H1 (cell line): ENCODE measurements around the gene PUS3. TPM values are rescaled to one million over a fixed set of nuclear protein-coding genes. Genes with fewer than 3 reads are reported as not detected.
A peak's percentile ranks its signal among the peaks of the same experiment; 100 is the strongest.

ENCODE experiments used
- CTCF ChIA-PET: fragments of 300-600 bp; sonication (Branson Sonifier 250); formaldehyde crosslinking; loops from one replicate; lab custom pipeline; 2021; ENCODE audit not compliant: partially characterized antibody; lab: Charles Lee
- POLR2A ChIA-PET: fragments of 300-600 bp; sonication (Branson Sonifier 250); formaldehyde crosslinking; loops from one replicate; lab custom pipeline; 2021; ENCODE audit warnings: inconsistent platforms; ENCODE audit not compliant: partially characterized antibody; lab: Charles Lee
- DNase-seq, 2 experiments: peaks; one replicate each; pipeline versions ENCODE4 v3.0.0 to v3.0.0-alpha.2; 2010 to 2022; ENCODE audit warnings: low spot score in 2 of 2, low read depth in 1 of 2, mixed read lengths in 1 of 2
- FAIRE-seq: peaks from 2 replicates; lab custom pipeline; 2011; peaks lifted over from hg19 to GRCh38; lab: Jason Lieb, UNC
- H2AFZ ChIP-seq: 2 replicates; pipeline ENCODE4 v1.8.1; 2012; ENCODE audit warnings: low read length, inconsistent platforms
- H2AK5ac ChIP-seq: 2 replicates; pipeline ENCODE4 v1.6.1; 2013; ENCODE audit warnings: low read depth, low read length
- H2BK120ac ChIP-seq: replicated peaks from 2 replicates; pipeline ENCODE3; 2013; ENCODE audit warnings: low read depth, low read length, inconsistent platforms
- H2BK12ac ChIP-seq: 2 replicates; pipeline ENCODE4 v1.6.1; 2013; ENCODE audit warnings: low read depth, low read length
- H2BK15ac ChIP-seq: 2 replicates; pipeline ENCODE4 v1.6.1; 2013; ENCODE audit warnings: low read length
- H2BK20ac ChIP-seq: 2 replicates; pipeline ENCODE4 v1.6.1; 2013; ENCODE audit warnings: low read length
- H2BK5ac ChIP-seq: 2 replicates; pipeline ENCODE4 v1.6.1; 2013; ENCODE audit warnings: low read depth, low read length
- H3K14ac ChIP-seq: 2 replicates; pipeline ENCODE4 v1.6.1; 2013; ENCODE audit warnings: inconsistent platforms; ENCODE audit not compliant: insufficient read length
- H3K18ac ChIP-seq: 2 replicates; pipeline ENCODE4 v1.6.1; 2013; ENCODE audit warnings: low read length; ENCODE audit errors: extremely low read depth
- H3K23ac ChIP-seq: 2 replicates; pipeline ENCODE4 v1.6.1; 2013; ENCODE audit warnings: inconsistent platforms; ENCODE audit not compliant: insufficient read length
- H3K23me2 ChIP-seq: 2 replicates; pipeline ENCODE4 v1.6.1; 2013; ENCODE audit warnings: low read depth, low read length
- H3K27ac ChIP-seq: 2 replicates; pipeline ENCODE4 v1.6.1; 2011; ENCODE audit warnings: low read depth, low read length, inconsistent platforms
- H3K27me3 ChIP-seq, 4 experiments: replicated peaks in 1 of 4; 1 replicate in 1 of 4; 2 replicates in 3 of 4; pipeline versions ENCODE4 v1.6.1 to v1.8.1; 2011 to 2013; ENCODE audit warnings: low read length in 3 of 4, mild to moderate bottlenecking in 3 of 4, inconsistent platforms in 2 of 4, mixed read lengths in 2 of 4, moderate library complexity in 1 of 4; ENCODE audit not compliant: control insufficient read depth in 3 of 4, insufficient read depth in 3 of 4; ENCODE audit errors: extremely low read depth in 1 of 4
- H3K36me3 ChIP-seq, 4 experiments: 2 replicates each; pipeline versions ENCODE4 v1.6.1 to v1.8.1; 2011 to 2013; ENCODE audit warnings: mild to moderate bottlenecking in 4 of 4, low read length in 3 of 4, moderate library complexity in 2 of 4, control low read depth in 1 of 4, inconsistent platforms in 1 of 4; ENCODE audit not compliant: insufficient read depth in 4 of 4, control insufficient read depth in 2 of 4
- H3K4ac ChIP-seq: replicated peaks from 2 replicates; pipeline ENCODE3; 2013; ENCODE audit warnings: low read length, low read depth, mixed read lengths, inconsistent platforms; ENCODE audit not compliant: insufficient read length
- H3K4me1 ChIP-seq, 4 experiments: replicated peaks in 1 of 4; 1 replicate in 1 of 4; 2 replicates in 3 of 4; pipeline versions ENCODE4 v1.6.1 to v1.8.1; 2011 to 2013; ENCODE audit warnings: low read length in 3 of 4, inconsistent platforms in 2 of 4, mixed read lengths in 1 of 4; ENCODE audit not compliant: insufficient read depth in 4 of 4, control insufficient read depth in 3 of 4
- H3K4me2 ChIP-seq, 2 experiments: 2 replicates each; pipeline versions ENCODE4 v1.6.1 to v1.8.1; 2011 to 2013; ENCODE audit warnings: low read depth in 2 of 2, low read length in 2 of 2, control low read depth in 1 of 2, inconsistent platforms in 1 of 2, mild to moderate bottlenecking in 1 of 2; ENCODE audit not compliant: insufficient read depth in 1 of 2
- H3K4me3 ChIP-seq, 4 experiments: fragments of 200-600, 300-600 bp in 1 of 4; sonication (generic), shearing (Covaris generic), sonication (Bioruptor Twin) in 1 of 4; 2 replicates each; pipeline versions ENCODE4 v1.5.1 to v1.8.1; 2011 to 2016; ENCODE audit warnings: low read length in 4 of 4, low read depth in 3 of 4, control low read depth in 2 of 4, inconsistent platforms in 2 of 4, mild to moderate bottlenecking in 2 of 4, mixed read lengths in 1 of 4, moderate library complexity in 1 of 4; ENCODE audit not compliant: insufficient read depth in 2 of 4; ENCODE audit errors: extremely low read depth in 1 of 4
- H3K56ac ChIP-seq: replicated peaks from 2 replicates; pipeline ENCODE3; 2013; ENCODE audit warnings: low read depth, mild to moderate bottlenecking, mixed read lengths, low read length, inconsistent platforms; ENCODE audit not compliant: insufficient read length
- H3K79me1 ChIP-seq: 2 replicates; pipeline ENCODE4 v1.6.1; 2013; ENCODE audit warnings: low read depth, low read length, control low read depth
- H3K79me2 ChIP-seq, 2 experiments: 2 replicates each; pipeline versions ENCODE4 v1.6.1 to v1.8.1; 2012 to 2013; ENCODE audit warnings: low read length in 2 of 2, mild to moderate bottlenecking in 2 of 2, inconsistent platforms in 1 of 2; ENCODE audit not compliant: insufficient read depth in 2 of 2, control insufficient read depth in 1 of 2
- H3K9ac ChIP-seq, 4 experiments: replicated peaks in 1 of 4; 1 replicate in 1 of 4; 2 replicates in 3 of 4; pipeline versions ENCODE4 v1.6.1 to v1.8.1; 2011 to 2013; ENCODE audit warnings: low read depth in 3 of 4, low read length in 3 of 4, control low read depth in 2 of 4, mild to moderate bottlenecking in 2 of 4, moderate library complexity in 2 of 4, inconsistent platforms in 1 of 4; ENCODE audit errors: extremely low read depth in 1 of 4
- H3K9me3 ChIP-seq, 2 experiments: 2 replicates each; pipeline versions ENCODE4 v1.6.1 to v1.8.1; 2012 to 2013; ENCODE audit warnings: mild to moderate bottlenecking in 2 of 2, moderate library complexity in 2 of 2, control low read depth in 1 of 2, inconsistent platforms in 1 of 2, low read depth in 1 of 2, low read length in 1 of 2, mixed read lengths in 1 of 2; ENCODE audit not compliant: insufficient read depth in 2 of 2
- H4K20me1 ChIP-seq, 2 experiments: replicated peaks in 1 of 2; 2 replicates each; pipeline versions ENCODE3 to v1.8.1; 2011 to 2013; ENCODE audit warnings: inconsistent platforms in 2 of 2, low read length in 2 of 2, mild to moderate bottlenecking in 1 of 2; ENCODE audit not compliant: insufficient read depth in 2 of 2, control insufficient read depth in 1 of 2
- H4K5ac ChIP-seq: 2 replicates; pipeline ENCODE4 v1.6.1; 2013; ENCODE audit warnings: low read length, low read depth, mixed read lengths, inconsistent platforms; ENCODE audit not compliant: insufficient read length
- H4K8ac ChIP-seq: 2 replicates; pipeline ENCODE4 v1.8.0; 2013; ENCODE audit warnings: mild to moderate bottlenecking, moderate library complexity, low read length, inconsistent platforms; ENCODE audit not compliant: insufficient read depth; ENCODE audit errors: extremely low read depth
- H4K91ac ChIP-seq: replicated peaks from 2 replicates; pipeline ENCODE3; 2013; ENCODE audit warnings: low read length, mixed read lengths, inconsistent platforms; ENCODE audit not compliant: insufficient read length
- ASH2L ChIP-seq: fragments of 200-600, 300-600 bp; sonication (generic); IDR thresholded peaks from one replicate; pipeline ENCODE4 v1.7.1; 2017; ENCODE audit warnings: low read length
- ATF3 ChIP-seq: IDR thresholded peaks from 2 replicates; pipeline ENCODE4 v1.6.1; 2011; ENCODE audit warnings: low read depth, mild to moderate bottlenecking, low read length; ENCODE audit not compliant: insufficient read depth
- CEBPB ChIP-seq: IDR thresholded peaks from 2 replicates; pipeline ENCODE4 v1.6.1; 2012; ENCODE audit warnings: low read depth, low read length
- EP300 ChIP-seq, 2 experiments: IDR thresholded peaks; 1 replicate in 1 of 2; 2 replicates in 1 of 2; pipeline ENCODE4 v1.6.1; 2011 to 2012; ENCODE audit warnings: low read depth in 2 of 2, low read length in 2 of 2, mild to moderate bottlenecking in 2 of 2, borderline replicate concordance in 1 of 2, inconsistent platforms in 1 of 2, moderate library complexity in 1 of 2
- GTF2F1 ChIP-seq: IDR thresholded peaks from 2 replicates; pipeline ENCODE4 v1.6.1; 2012; ENCODE audit warnings: low read depth, low read length, improper control_type of control experiment, borderline replicate concordance
- POLR2A ChIP-seq, 2 experiments: IDR thresholded peaks; 1 replicate in 1 of 2; 2 replicates in 1 of 2; pipeline ENCODE4 v1.6.1; 2011; ENCODE audit warnings: low read depth in 2 of 2, low read length in 2 of 2, mild to moderate bottlenecking in 2 of 2; ENCODE audit errors: control extremely low read depth in 1 of 2
- RAD21 ChIP-seq, 2 experiments: IDR thresholded peaks in 1 of 2; conservative IDR thresholded peaks in 1 of 2; 2 replicates each; pipeline ENCODE4 v1.6.1; 2011; ENCODE audit warnings: low read depth in 2 of 2, low read length in 2 of 2, improper control_type of control experiment in 1 of 2, inconsistent platforms in 1 of 2, mild to moderate bottlenecking in 1 of 2, moderate library complexity in 1 of 2
- SP1 ChIP-seq: IDR thresholded peaks from 2 replicates; pipeline ENCODE4 v1.6.1; 2011; ENCODE audit warnings: low read depth, low read length
- SUZ12 ChIP-seq: fragments of 200-600 bp; sonication (generic); IDR thresholded peaks from 2 replicates; pipeline ENCODE4 v1.6.1; 2012; ENCODE audit warnings: mild to moderate bottlenecking, inconsistent platforms, low read length, moderate library complexity, mixed read lengths
- USF2 ChIP-seq: IDR thresholded peaks from 2 replicates; pipeline ENCODE4 v1.6.1; 2011; ENCODE audit warnings: low read length, improper control_type of control experiment
- WGBS, 2 experiments: shearing (Covaris generic) in 1 of 2; methylation state at CpG; one replicate each; pipeline versions ENCODE4 v1.1.6 to v1.1.7; 2013 to 2015; ENCODE audit warnings: low lambda C conversion rate in 2 of 2, mixed read lengths in 2 of 2, inconsistent platforms in 1 of 2, low coverage in 1 of 2, missing lambda C conversion rate in 1 of 2; ENCODE audit not compliant: insufficient replicate concordance in 2 of 2, insufficient coverage in 1 of 2, insufficient read length in 1 of 2; ENCODE audit errors: extremely low coverage in 1 of 2, missing lambda C conversion rate in 1 of 2; 5-methylcytosine and 5-hydroxymethylcytosine counted together
- polyA plus RNA-seq, 7 experiments: library from polyadenylated mRNA; depleted of rRNA in 3 of 7; stranded (reverse) in 5 of 7; unstranded in 2 of 7; fragments of >200 nt in 5 of 7; fragments of 200-250 nt in 2 of 7; gene quantifications; 1 replicate in 5 of 7; 2 replicates in 1 of 7; 4 replicates in 1 of 7; pipeline versions ENCODE4 v1.2.1 to v1.2.3, GENCODE V29; 2011 to 2013; ENCODE audit warnings: missing spikeins in 2 of 7, mixed read lengths in 2 of 7
- total RNA-seq: library from RNA; stranded (reverse); fragmentation: NEBNext Ultra II Directional; extraction: Animal tissue kit (Norgen Biotek cat#: 25700); gene quantifications from 2 replicates; pipeline ENCODE4 v1.2.1, GENCODE V29; 2021

Gene PUS3
- total and polyA plus RNA-seq, 2 of the 8 experiments (the other 6 are each of a cell fraction or from before 2014, with no cell fraction given) = 8.7 to 22.6 TPM

- Histone ChIP-seq H4K20me1 (no peaks in the 10 kb centered on the region), H2BK20ac (no peak overlapping the region), H2AFZ (no peak overlapping the region), H4K8ac (no peak overlapping the region), H3K4me3 (no peak overlapping the region), H2BK5ac (no peak overlapping the region), H3K9me3 (no peaks in the 10 kb centered on the region), H4K5ac (no peak overlapping the region), H3K36me3 (no peaks in the 10 kb centered on the region), H3K79me1 (no peaks in the 10 kb centered on the region), H3K23me2 (no peaks in the 10 kb centered on the region), H3K27me3 (no peaks in the 10 kb centered on the region), H3K79me2 (no peaks in the 10 kb centered on the region), H3K4ac (no peak overlapping the region), H3K14ac (no peak overlapping the region), H4K91ac (no peak overlapping the region), H2AK5ac (no peak overlapping the region), H3K56ac (no peak overlapping the region), H3K9ac (no peak overlapping the region), H2BK15ac (no peak overlapping the region), H3K18ac (no peak overlapping the region), H3K23ac (no peak overlapping the region), H3K4me2 (no peak overlapping the region), H2BK12ac (no peak overlapping the region), H2BK120ac (no peak overlapping the region), H3K27ac (no peak overlapping the region), H3K4me1 (peaks cover 0 to 2% (median 0%) of the 10 kb centered on the region in 4 experiments; a peak in 3 of 7 replicates)
- 93% methylated on average over 21 of the region's 24 CpGs; no CpG with 5 or more reads in 1 of the 2 experiments for WGBS, 2 experiments
- DNase-seq = peak in 1 of 2 experiments; percentile 38
- no peak for FAIRE-seq
- ChIA-PET CTCF (interaction anchor here (0.6 kb wide), 1 partner anchor 247 kb away, joined by 3 read pairs; no protein-coding TSS in a partner anchor), POLR2A (interaction anchor here (0.6 to 0.9 kb wide), 2 partner anchors 9 to 41 kb away, joined by 3 read pairs; no protein-coding TSS in a partner anchor)
- TF ChIP-seq USF2 (no peak), POLR2A (IDR thresholded peaks at IDR 0.05; ENCODE audit: control extremely low read depth in 1 of 2, low read depth in 2 of 2, low read length in 2 of 2) (no peak), GTF2F1 (no peak), ASH2L (no peak), ATF3 (no peak), CEBPB (no peak), SP1 (no peak), SUZ12 (no peak), RAD21 (IDR thresholded peaks at IDR 0.05 in 1 of 2, conservative IDR thresholded peaks at IDR 0.05 in 1 of 2; ENCODE audit: low read depth in 2 of 2, low read length in 2 of 2) (no peak), EP300 (IDR thresholded peaks at IDR 0.05; ENCODE audit: borderline replicate concordance in 1 of 2, low read depth in 2 of 2, low read length in 2 of 2) (no peak)
Measured at GRCh38 chr11:125947419-125948277, 44.6 kb upstream of the PUS3 start.
